MV-4-11 (cell line): ENCODE results near the gene SLC35B1.

Experiments used
- DNase-seq: peaks from one replicate; lab custom pipeline; 2025; lab: John Stamatoyannopoulos, UW

SLC35B1 gene

GRCh38 chr17:49670002-49670401 lies 37.8 kb downstream of the SLC35B1 start:
- DNase-seq = no peak

GRCh38 chr17:49667854-49668253 lies 39.9 kb downstream of the SLC35B1 start:
- DNase-seq = no peak

- peak; percentile 71 for DNase-seq
Measured at GRCh38 chr17:49664706-49665211, 43.0 kb downstream of the SLC35B1 start.

GRCh38 chr17:49659661-49660382 lies 47.9 kb downstream of the SLC35B1 start:
- DNase-seq = no peak

- no peak for DNase-seq
Measured at GRCh38 chr17:49656247-49656646, 51.5 kb downstream of the SLC35B1 start.
